BE2C (cell line): ENCODE results near the gene CABCOCO1.

Source experiments
- DNase-seq: peaks from one replicate; pipeline ENCODE4 v3.0.0-alpha.2; 2020
- H3K27me3 ChIP-seq: fragments of 250-450 bp; sonication (Bioruptor Pico); 2 replicates; pipeline ENCODE4 v1.5.1; 2020; ENCODE audit warnings: mild to moderate bottlenecking
- H3K36me3 ChIP-seq: fragments of 250-450 bp; sonication (Bioruptor Pico); 2 replicates; pipeline ENCODE4 v1.5.1; 2020; ENCODE audit warnings: mild to moderate bottlenecking
- H3K4me1 ChIP-seq: fragments of 250-450 bp; sonication (Bioruptor Pico); 2 replicates; pipeline ENCODE4 v1.5.1; 2020
- H3K4me3 ChIP-seq: 2 replicates; pipeline ENCODE4 v1.5.1; 2011; ENCODE audit warnings: low read depth, low read length
- H3K9me3 ChIP-seq: fragments of 250-450 bp; sonication (Bioruptor Pico); 2 replicates; pipeline ENCODE4 v1.5.1; 2020
- CTCF ChIP-seq: IDR thresholded peaks from 2 replicates; pipeline ENCODE4 v1.5.1; 2012; ENCODE audit warnings: mild to moderate bottlenecking, low read depth, low read length

Gene CABCOCO1

GRCh38 chr10:61798713-61799112 lies 136.0 kb downstream of the CABCOCO1 start:
- no peaks in the 10 kb centered on the region for H3K9me3 ChIP-seq
- no peak overlapping the region for H3K4me3 ChIP-seq
- TF ChIP-seq CTCF = no peak
- DNase-seq = no peak
- no peaks in the 10 kb centered on the region for H3K4me1 ChIP-seq
- H3K36me3 ChIP-seq = no peaks in the 10 kb centered on the region
- no peaks in the 10 kb centered on the region for H3K27me3 ChIP-seq

GRCh38 chr10:61801484-61801883 lies 138.8 kb downstream of the CABCOCO1 start:
- Histone ChIP-seq H3K4me1 (no peaks in the 10 kb centered on the region), H3K27me3 (no peaks in the 10 kb centered on the region), H3K9me3 (no peaks in the 10 kb centered on the region), H3K36me3 (no peaks in the 10 kb centered on the region), H3K4me3 (no peak overlapping the region)
- TF ChIP-seq CTCF = no peak
- DNase-seq = no peak

- no peaks in the 10 kb centered on the region for H3K4me1 ChIP-seq
- no peaks in the 10 kb centered on the region for H3K36me3 ChIP-seq
- no peaks in the 10 kb centered on the region for H3K27me3 ChIP-seq
- no peak for DNase-seq
- H3K4me3 ChIP-seq = no peak overlapping the region
- H3K9me3 ChIP-seq = no peaks in the 10 kb centered on the region
- TF ChIP-seq CTCF = no peak
These were observed 140.5 kb downstream of the CABCOCO1 start for GRCh38 chr10:61803269-61803668.

GRCh38 chr10:61804414-61804813 lies 141.7 kb downstream of the CABCOCO1 start:
- Histone ChIP-seq H3K36me3 (no peaks in the 10 kb centered on the region), H3K27me3 (no peaks in the 10 kb centered on the region), H3K9me3 (no peaks in the 10 kb centered on the region), H3K4me3 (no peak overlapping the region), H3K4me1 (no peaks in the 10 kb centered on the region)
- no peak for TF ChIP-seq CTCF
- no peak for DNase-seq

- Histone ChIP-seq H3K36me3 (no peaks in the 10 kb centered on the region), H3K9me3 (no peaks in the 10 kb centered on the region), H3K4me1 (no peaks in the 10 kb centered on the region), H3K27me3 (no peaks in the 10 kb centered on the region), H3K4me3 (no peak overlapping the region)
- no peak for DNase-seq
- no peak for TF ChIP-seq CTCF
These were observed 142.4 kb downstream of the CABCOCO1 start for GRCh38 chr10:61805091-61805490.

GRCh38 chr10:61810263-61810662 lies 147.5 kb downstream of the CABCOCO1 start:
- H3K9me3 ChIP-seq = no peaks in the 10 kb centered on the region
- no peak overlapping the region for H3K4me3 ChIP-seq
- no peak for TF ChIP-seq CTCF
- no peaks in the 10 kb centered on the region for H3K36me3 ChIP-seq
- no peaks in the 10 kb centered on the region for H3K4me1 ChIP-seq
- DNase-seq = no peak
- no peaks in the 10 kb centered on the region for H3K27me3 ChIP-seq
